ENCODE measurements around the gene VCAM1.

The VCAM1 gene

GRCh38 chr1:100782473-100783039, 63.0 kb downstream of the VCAM1 start:
- no peak for DNase-seq

GRCh38 chr1:100785470-100786052, 66.0 kb downstream of the VCAM1 start:
- peak; percentile 70 for DNase-seq

- DNase-seq = no peak
Measured at GRCh38 chr1:100786870-100787269, 67.3 kb downstream of the VCAM1 start.

Measured in MV-4-11 (cell line).